OCI-LY1 (cell line): ENCODE data around the gene EPB41L4A.

Source experiments
- H2AFZ ChIP-seq: fragments of 200-600 bp; sonication (generic), shearing (Covaris generic); 2 replicates; pipeline ENCODE4 v1.6.0; 2014; ENCODE audit warnings: antibody characterized with exemption, mild to moderate bottlenecking, low read length
- H3F3A ChIP-seq: fragments of 200-600 bp; sonication (generic), shearing (Covaris generic); 2 replicates; pipeline ENCODE4 v1.6.0; 2014; ENCODE audit warnings: mild to moderate bottlenecking, antibody characterized with exemption, low read length, moderate library complexity; ENCODE audit not compliant: insufficient read depth
- H3K27ac ChIP-seq: fragments of 200-600 bp; sonication (generic); 2 replicates; pipeline ENCODE4 v1.5.1; 2014; ENCODE audit warnings: low read length, mixed run types, mild to moderate bottlenecking, low read depth; ENCODE audit not compliant: poor library complexity, severe bottlenecking
- H3K27me3 ChIP-seq: fragments of 200-600 bp; sonication (generic); 2 replicates; pipeline ENCODE4 v1.6.0; 2014; ENCODE audit warnings: antibody characterized with exemption, mild to moderate bottlenecking, low read length, moderate library complexity; ENCODE audit not compliant: insufficient read depth
- H3K36me3 ChIP-seq: fragments of 200-600 bp; sonication (generic); 2 replicates; pipeline ENCODE4 v1.6.1; 2014; ENCODE audit warnings: mild to moderate bottlenecking, antibody characterized with exemption, low read length, moderate library complexity, mixed read lengths; ENCODE audit not compliant: insufficient read depth
- H3K4me1 ChIP-seq: fragments of 200-600 bp; sonication (generic); 2 replicates; pipeline ENCODE4 v1.5.1; 2014; ENCODE audit warnings: mild to moderate bottlenecking, low read length, moderate library complexity; ENCODE audit not compliant: insufficient read depth, severe bottlenecking
- H3K4me2 ChIP-seq: fragments of 200-600 bp; sonication (generic), shearing (Covaris generic); 2 replicates; pipeline ENCODE4 v1.6.1; 2014; ENCODE audit warnings: low read length
- H3K4me3 ChIP-seq: fragments of 200-600 bp; sonication (generic); 2 replicates; pipeline ENCODE4 v1.5.1; 2014; ENCODE audit warnings: low read length, low read depth, mild to moderate bottlenecking, mixed read lengths; ENCODE audit not compliant: poor library complexity, severe bottlenecking
- H3K79me2 ChIP-seq: fragments of 200-600 bp; shearing (Covaris generic); 2 replicates; pipeline ENCODE4 v1.6.1; 2016; ENCODE audit warnings: mixed run types, low read length, mixed read lengths; ENCODE audit not compliant: insufficient read depth
- H3K9ac ChIP-seq: fragments of 200-600 bp; sonication (generic), shearing (Covaris generic); 2 replicates; pipeline ENCODE4 v1.6.1; 2014; ENCODE audit warnings: mild to moderate bottlenecking, low read length, mixed read lengths
- H3K9me2 ChIP-seq: fragments of 200-600 bp; sonication (generic), shearing (Covaris generic); 2 replicates; pipeline ENCODE4 v1.6.1; 2014; ENCODE audit warnings: low read depth, mild to moderate bottlenecking, low read length, mixed read lengths
- H3K9me3 ChIP-seq: fragments of 200-600 bp; shearing (Covaris generic); 2 replicates; pipeline ENCODE4 v1.6.1; 2014; ENCODE audit warnings: low read length, mixed read lengths
- H4K20me1 ChIP-seq: fragments of 200-600 bp; sonication (generic), shearing (Covaris generic); 2 replicates; pipeline ENCODE4 v1.6.0; 2016; ENCODE audit warnings: mild to moderate bottlenecking, low read length; ENCODE audit not compliant: insufficient read depth
- CTCF ChIP-seq: fragments of 200-600 bp; sonication (generic), shearing (Covaris generic); IDR thresholded peaks from 2 replicates; pipeline ENCODE4 v1.5.1; 2017; ENCODE audit warnings: mild to moderate bottlenecking, antibody characterized with exemption, low read length, moderate library complexity, mixed read lengths
- EZH2 ChIP-seq: fragments of 200-600 bp; sonication (generic), shearing (Covaris generic); IDR thresholded peaks from 2 replicates; pipeline ENCODE4 v1.8.0; 2017; ENCODE audit warnings: borderline replicate concordance, mixed run types, mild to moderate bottlenecking, antibody characterized with exemption, low read length, moderate library complexity, mixed read lengths

Gene EPB41L4A

GRCh38 chr5:112312295-112313275 is 106.5 kb downstream of the EPB41L4A start:
- H3K27me3 ChIP-seq = no peaks in the 10 kb centered on the region
- no peak overlapping the region for H3K4me2 ChIP-seq
- no peaks in the 10 kb centered on the region for H3K9me2 ChIP-seq
- no peak overlapping the region for H3K4me3 ChIP-seq
- H3K9ac ChIP-seq = no peak overlapping the region
- no peaks in the 10 kb centered on the region for H3K36me3 ChIP-seq
- no peaks in the 10 kb centered on the region for H3F3A ChIP-seq
- H3K9me3 ChIP-seq = no peaks in the 10 kb centered on the region
- H3K79me2 ChIP-seq = no peaks in the 10 kb centered on the region
- no peak for TF ChIP-seq CTCF
- no peak for TF ChIP-seq EZH2
- peaks cover 26% of the 10 kb centered on the region for H3K4me1 ChIP-seq
- no peaks in the 10 kb centered on the region for H4K20me1 ChIP-seq
- no peak overlapping the region for H2AFZ ChIP-seq
- H3K27ac ChIP-seq = no peak overlapping the region

GRCh38 chr5:112310746-112311145 is 108.3 kb downstream of the EPB41L4A start:
- Histone ChIP-seq H3K79me2 (no peaks in the 10 kb centered on the region), H3K9ac (no peak overlapping the region), H3K9me3 (no peaks in the 10 kb centered on the region), H3K36me3 (no peaks in the 10 kb centered on the region), H3K4me1 (peaks cover 33% of the 10 kb centered on the region), H4K20me1 (no peaks in the 10 kb centered on the region), H2AFZ (no peak overlapping the region), H3K27me3 (no peaks in the 10 kb centered on the region), H3F3A (no peaks in the 10 kb centered on the region), H3K4me2 (no peak overlapping the region), H3K4me3 (no peak overlapping the region), H3K27ac (no peak overlapping the region), H3K9me2 (no peaks in the 10 kb centered on the region)
- TF ChIP-seq CTCF (no peak), EZH2 (no peak)

- Histone ChIP-seq H3K9me3 (no peaks in the 10 kb centered on the region), H3K27ac (no peak overlapping the region), H3K79me2 (no peaks in the 10 kb centered on the region), H4K20me1 (no peaks in the 10 kb centered on the region), H3K9ac (no peak overlapping the region), H3F3A (no peaks in the 10 kb centered on the region), H3K4me3 (no peak overlapping the region), H3K4me2 (no peak overlapping the region), H3K9me2 (no peaks in the 10 kb centered on the region), H2AFZ (no peak overlapping the region), H3K27me3 (no peaks in the 10 kb centered on the region), H3K4me1 (peaks cover 53% of the 10 kb centered on the region), H3K36me3 (no peaks in the 10 kb centered on the region)
- TF ChIP-seq EZH2 (no peak), CTCF (no peak)
These were observed 110.5 kb downstream of the EPB41L4A start for GRCh38 chr5:112308608-112309007.
